ENCODE data around the gene ANKMY2. TPM values are rescaled to one million over a fixed set of nuclear protein-coding genes. Genes with fewer than 3 reads are reported as not detected.

ANKMY2 gene
- total RNA-seq, 2 donors from 2014 or later: 37.7 to 73.4 TPM

DNA sequence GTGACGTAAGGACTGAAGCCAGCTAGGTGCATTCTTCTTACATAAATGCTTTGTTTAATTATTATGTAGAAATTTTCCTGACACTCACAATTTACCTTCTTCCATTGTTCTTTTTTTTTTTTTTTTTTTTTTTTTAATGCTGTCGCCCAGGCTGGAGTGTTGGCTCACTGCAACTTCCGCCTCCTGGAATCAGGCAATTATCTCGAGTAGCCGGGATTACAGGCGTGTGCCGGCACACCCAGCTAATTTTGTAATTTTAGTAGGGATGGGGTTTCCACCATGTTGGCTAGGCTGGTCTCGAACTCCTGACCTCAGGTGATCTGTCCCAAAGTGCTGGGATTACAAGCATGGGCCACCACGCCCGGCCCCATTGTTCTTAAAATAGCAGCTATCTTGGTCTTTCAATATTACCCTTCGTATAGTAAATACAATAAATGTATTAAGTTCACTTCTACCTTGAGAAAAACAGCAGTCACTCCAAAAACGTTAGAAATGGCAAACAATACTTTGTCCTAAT is 32.5 kb upstream of the ANKMY2 start:
- Mint-ChIP-seq H3K27ac (no peak overlapping the region), H3K4me1 (no peaks in the 10 kb centered on the region), H3K36me3 (ENCODE audit: low read depth) (peaks cover 71% of the 10 kb centered on the region), H3K9me3 (peaks cover 3% of the 10 kb centered on the region), H3K27me3 (ENCODE audit: insufficient read depth) (no peaks in the 10 kb centered on the region), H3K4me3 (no peak overlapping the region)
- Histone ChIP-seq H3K9me3 (ENCODE audit: control insufficient read depth, low read length) (no peaks in the 10 kb centered on the region), H3K4me1 (ENCODE audit: control insufficient read depth, insufficient read depth, low read length) (no peaks in the 10 kb centered on the region), H3K4me3 (ENCODE audit: low read length) (no peak overlapping the region), H3K9ac (ENCODE audit: extremely low read depth, low read length, poor library complexity, severe bottlenecking) (no peak overlapping the region), H3K36me3 (ENCODE audit: control insufficient read depth, insufficient read depth, low read length) (peaks cover 75% of the 10 kb centered on the region), H3K27ac (ENCODE audit: low read depth, low read length) (no peak overlapping the region), H3K27me3 (ENCODE audit: control insufficient read depth, insufficient read depth, low read length, poor library complexity, severe bottlenecking) (no peaks in the 10 kb centered on the region)
- DNase-seq: no peak
- TF ChIP-seq, protein P1, sequence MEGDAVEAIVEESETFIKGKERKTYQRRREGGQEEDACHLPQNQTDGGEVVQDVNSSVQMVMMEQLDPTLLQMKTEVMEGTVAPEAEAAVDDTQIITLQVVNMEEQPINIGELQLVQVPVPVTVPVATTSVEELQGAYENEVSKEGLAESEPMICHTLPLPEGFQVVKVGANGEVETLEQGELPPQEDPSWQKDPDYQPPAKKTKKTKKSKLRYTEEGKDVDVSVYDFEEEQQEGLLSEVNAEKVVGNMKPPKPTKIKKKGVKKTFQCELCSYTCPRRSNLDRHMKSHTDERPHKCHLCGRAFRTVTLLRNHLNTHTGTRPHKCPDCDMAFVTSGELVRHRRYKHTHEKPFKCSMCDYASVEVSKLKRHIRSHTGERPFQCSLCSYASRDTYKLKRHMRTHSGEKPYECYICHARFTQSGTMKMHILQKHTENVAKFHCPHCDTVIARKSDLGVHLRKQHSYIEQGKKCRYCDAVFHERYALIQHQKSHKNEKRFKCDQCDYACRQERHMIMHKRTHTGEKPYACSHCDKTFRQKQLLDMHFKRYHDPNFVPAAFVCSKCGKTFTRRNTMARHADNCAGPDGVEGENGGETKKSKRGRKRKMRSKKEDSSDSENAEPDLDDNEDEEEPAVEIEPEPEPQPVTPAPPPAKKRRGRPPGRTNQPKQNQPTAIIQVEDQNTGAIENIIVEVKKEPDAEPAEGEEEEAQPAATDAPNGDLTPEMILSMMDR (conservative IDR thresholded peaks at IDR 0.05): no peak
- WGBS, 2 experiments (ENCODE audit: insufficient coverage in 1 of 2, insufficient read length in 1 of 2): 96 to 100% methylated on average over 5 to 11 of the region's 12 CpGs

GRCh38 chr7:16675277-16675676 is 29.7 kb upstream of the ANKMY2 start:
- no peaks in the 10 kb centered on the region for H3K4me1 Mint-ChIP-seq
- no peak for DNase-seq
- H3K4me3 Mint-ChIP-seq: no peak overlapping the region
- H3K4me1 ChIP-seq (ENCODE audit: control insufficient read depth, insufficient read depth, low read length): no peaks in the 10 kb centered on the region
- 93 to 100% methylated on average over 2 to 3 of the region's 3 CpGs for WGBS, 2 experiments (ENCODE audit: insufficient coverage in 1 of 2, insufficient read length in 1 of 2)
- H3K9me3 Mint-ChIP-seq: peaks cover 3% of the 10 kb centered on the region
- H3K36me3 ChIP-seq (ENCODE audit: control insufficient read depth, insufficient read depth, low read length): peaks cover 67% of the 10 kb centered on the region
- no peaks in the 10 kb centered on the region for H3K9me3 ChIP-seq (ENCODE audit: control insufficient read depth, low read length)
- H3K27me3 Mint-ChIP-seq (ENCODE audit: insufficient read depth): no peaks in the 10 kb centered on the region
- no peak overlapping the region for H3K9ac ChIP-seq (ENCODE audit: extremely low read depth, low read length, poor library complexity, severe bottlenecking)
- H3K27me3 ChIP-seq (ENCODE audit: control insufficient read depth, insufficient read depth, low read length, poor library complexity, severe bottlenecking): no peaks in the 10 kb centered on the region
- peaks cover 69% of the 10 kb centered on the region for H3K36me3 Mint-ChIP-seq (ENCODE audit: low read depth)
- H3K27ac ChIP-seq (ENCODE audit: low read depth, low read length): no peak overlapping the region
- peak overlapping the region; percentile 21 for H3K27ac Mint-ChIP-seq
- no peak overlapping the region for H3K4me3 ChIP-seq (ENCODE audit: low read length)
- TF ChIP-seq, protein P1 (conservative IDR thresholded peaks at IDR 0.05): no peak

- Histone ChIP-seq H3K9me3 (ENCODE audit: control insufficient read depth, low read length) (no peaks in the 10 kb centered on the region), H3K9ac (ENCODE audit: extremely low read depth, low read length, poor library complexity, severe bottlenecking) (no peak overlapping the region), H3K4me3 (ENCODE audit: low read length) (no peak overlapping the region), H3K36me3 (ENCODE audit: control insufficient read depth, insufficient read depth, low read length) (peaks cover 67% of the 10 kb centered on the region), H3K4me1 (ENCODE audit: control insufficient read depth, insufficient read depth, low read length) (no peaks in the 10 kb centered on the region), H3K27me3 (ENCODE audit: control insufficient read depth, insufficient read depth, low read length, poor library complexity, severe bottlenecking) (no peaks in the 10 kb centered on the region), H3K27ac (ENCODE audit: low read depth, low read length) (no peak overlapping the region)
- 80 to 100% methylated on average over 1 to 2 of the region's 3 CpGs for WGBS, 2 experiments (ENCODE audit: insufficient coverage in 1 of 2, insufficient read length in 1 of 2)
- Mint-ChIP-seq H3K27me3 (ENCODE audit: insufficient read depth) (no peaks in the 10 kb centered on the region), H3K27ac (no peak overlapping the region), H3K36me3 (ENCODE audit: low read depth) (peaks cover 61% of the 10 kb centered on the region), H3K4me1 (no peaks in the 10 kb centered on the region), H3K9me3 (peaks cover 2% of the 10 kb centered on the region), H3K4me3 (no peak overlapping the region)
- no peak for DNase-seq
- TF ChIP-seq, protein P1 (conservative IDR thresholded peaks at IDR 0.05): no peak
Observed at GRCh38 chr7:16671811-16672210, 26.3 kb upstream of the ANKMY2 start.

Data from endodermal cell (in vitro differentiated cells).